Keratinocyte (primary cell): ENCODE results near the gene BRD3OS.

Experiments used
- CTCF ChIP-seq, 3 experiments: IDR thresholded peaks in 1 of 3; conservative IDR thresholded peaks in 1 of 3; optimal IDR thresholded peaks in 1 of 3; 2 replicates in 2 of 3; 3 replicates in 1 of 3; pipeline versions ENCODE3 to v1.5.1; 2011; ENCODE audit warnings: low read length in 3 of 3, mild to moderate bottlenecking in 3 of 3, moderate library complexity in 2 of 3, control low read depth in 1 of 3, inconsistent platforms in 1 of 3; ENCODE audit not compliant: insufficient read depth in 2 of 3; ENCODE audit errors: extremely low read depth in 1 of 3
- EZH2 ChIP-seq: IDR thresholded peaks from one replicate; pipeline ENCODE4 v1.6.1; 2012; ENCODE audit warnings: inconsistent platforms, mild to moderate bottlenecking, low read length, moderate library complexity

GRCh38 chr9:134061019-134061687 is 35.9 kb downstream of the BRD3OS start:
- no peak for TF ChIP-seq CTCF (optimal IDR thresholded peaks at IDR 0.05 in 1 of 3, IDR thresholded peaks at IDR 0.05 in 1 of 3, conservative IDR thresholded peaks at IDR 0.05 in 1 of 3; ENCODE audit: extremely low read depth in 1 of 3, insufficient read depth in 2 of 3, low read length in 3 of 3)
- TF ChIP-seq EZH2 = no peak
